K562 (cell line): ENCODE results near the gene PPT1. TPM values are rescaled to one million over a fixed set of nuclear protein-coding genes. Genes with fewer than 3 reads are reported as not detected.

ENCODE experiments used
- CBX5 ChIP-seq: IDR thresholded peaks from 2 replicates; pipeline ENCODE4 v1.6.1; 2014; ENCODE audit warnings: low read depth, borderline replicate concordance
- CHCHD3 ChIP-seq: fragments of 250-450 bp; sonication (Bioruptor Pico); IDR thresholded peaks from 2 replicates; pipeline ENCODE4 v2.1.2; 2022; ENCODE audit warnings: mild to moderate bottlenecking
- DACH1 ChIP-seq: fragments of 450-650 bp; IDR thresholded peaks from 2 replicates; pipeline ENCODE4 v1.6.1; 2018; ENCODE audit not compliant: partially characterized antibody
- FOSL1 ChIP-seq: fragments of 200-800 bp; sonication (Bioruptor generic); conservative IDR thresholded peaks from 2 replicates; pipeline ENCODE4 v1.6.1; 2016; ENCODE audit warnings: missing genetic modification characterization, missing compliant biosample characterization
- FOXA1 ChIP-seq: fragments of 450-650 bp; IDR thresholded peaks from 2 replicates; pipeline ENCODE4 v1.6.1; 2016; ENCODE audit warnings: mild to moderate bottlenecking, borderline replicate concordance
- HDAC3 ChIP-seq: fragments of 450-650 bp; IDR thresholded peaks from 2 replicates; pipeline ENCODE4 v1.6.1; 2018; ENCODE audit warnings: borderline replicate concordance, mild to moderate bottlenecking, moderate library complexity; ENCODE audit not compliant: partially characterized antibody
- MTA1 ChIP-seq: fragments of 450-650 bp; IDR thresholded peaks from 2 replicates; pipeline ENCODE4 v1.6.1; 2017; ENCODE audit warnings: borderline replicate concordance
- NFE2 ChIP-seq: IDR thresholded peaks from 2 replicates; pipeline ENCODE4 v1.6.1; 2014; ENCODE audit warnings: antibody characterized with exemption, low read depth
- NRF1 ChIP-seq, 2 experiments: fragments of 450-650 bp; IDR thresholded peaks in 1 of 2; conservative IDR thresholded peaks in 1 of 2; 2 replicates each; pipeline ENCODE4 v1.6.1; 2014; ENCODE audit warnings: mild to moderate bottlenecking in 2 of 2
- PYGO2 ChIP-seq: fragments of 450-650 bp; IDR thresholded peaks from 2 replicates; pipeline ENCODE4 v1.6.1; 2016; ENCODE audit warnings: mild to moderate bottlenecking, missing genetic modification characterization, moderate library complexity, missing compliant biosample characterization
- REST ChIP-seq, 2 experiments: fragments of 450-650 bp; formaldehyde crosslinking in 1 of 2; IDR thresholded peaks; 2 replicates each; pipeline versions ENCODE4 v1.4.0 to v1.6.1; 2014 to 2020; ENCODE audit warnings: mild to moderate bottlenecking in 2 of 2, borderline replicate concordance in 1 of 2, low read depth in 1 of 2
- STAT6 ChIP-seq: sonication (generic); formaldehyde crosslinking; IDR thresholded peaks from 2 replicates; pipeline ENCODE4 v1.8.1; 2023; ENCODE audit warnings: mild to moderate bottlenecking, missing genetic modification reagents
- TCF7 ChIP-seq: sonication (generic); IDR thresholded peaks from 2 replicates; pipeline ENCODE4 v1.6.1; 2016; ENCODE audit warnings: antibody characterized with exemption, borderline replicate concordance
- TFAM ChIP-seq: fragments of 250-450 bp; sonication (Bioruptor Pico); conservative IDR thresholded peaks from 2 replicates; pipeline ENCODE4 v1.5.0; 2021; ENCODE audit warnings: mild to moderate bottlenecking, moderate library complexity
- XRCC5 ChIP-seq: fragments of 200-400 bp; formaldehyde crosslinking; IDR thresholded peaks from 2 replicates; pipeline ENCODE4 v1.6.1; 2017; ENCODE audit warnings: low read depth, mild to moderate bottlenecking, low read length
- ZNF217 ChIP-seq: sonication (generic); formaldehyde crosslinking; IDR thresholded peaks from 2 replicates; pipeline ENCODE4 v1.8.0; 2022; ENCODE audit warnings: mild to moderate bottlenecking, missing genetic modification reagents
- ZNF282 ChIP-seq: sonication (generic); formaldehyde crosslinking; IDR thresholded peaks from 2 replicates; pipeline ENCODE4 v1.8.1; 2023; ENCODE audit warnings: missing genetic modification reagents
- ZNF780A ChIP-seq: fragments of 250-450 bp; sonication (Bioruptor Pico); IDR thresholded peaks from 2 replicates; pipeline ENCODE4 v1.5.0; 2021; ENCODE audit warnings: mild to moderate bottlenecking
- polyA plus RNA-seq, 8 experiments: library from polyadenylated mRNA; depleted of rRNA in 4 of 8; stranded (reverse) in 5 of 8; unstranded in 3 of 8; fragments of >200 nt; fragmentation: Nextera tagmentation in 2 of 8; fragmentation: Illumina TruSeq in 1 of 8; extraction: Ambion mirVana in 2 of 8; extraction: Trizol in 1 of 8; gene quantifications; 2 replicates each; pipeline versions ENCODE4 v1.2.1 to v1.2.3, GENCODE V29; 2011 to 2014; ENCODE audit warnings: inconsistent platforms in 1 of 8, missing spikeins in 1 of 8
- total RNA-seq, 7 experiments: library from RNA; depleted of rRNA in 6 of 7; stranded (reverse); fragments of >200 nt in 6 of 7; fragmentation: Illumina TruSeq in 2 of 7; extraction: Trizol in 2 of 7; gene quantifications; 2 replicates each; pipeline versions ENCODE4 v1.2.1 to v1.2.3, GENCODE V29; 2011 to 2021; ENCODE audit warnings: low replicate concordance in 1 of 7

PPT1 gene
- total and polyA plus RNA-seq, 9 of the 15 experiments (the other 6 are each of a cell fraction or from before 2014, with no cell fraction given) = 72.2 to 285 (median 143) TPM

- TF ChIP-seq REST (IDR thresholded peaks at IDR 0.05; ENCODE audit: borderline replicate concordance) (no peak), REST (CRISPR knock-in tag; IDR thresholded peaks at IDR 0.05; ENCODE audit: low read depth) (0 out of 2 replicates have a peak, but pooled peaks have one; percentile 10), DACH1 (no peak), STAT6 (CRISPR knock-in tag) (peak; percentile 46; the same call in 1 of the 2 replicates), ZNF217 (CRISPR knock-in tag) (no peak), ZNF780A (CRISPR knock-in tag) (0 out of 2 replicates have a peak, but pooled peaks have one; percentile 14), TFAM (CRISPR knock-in tag) (no peak), XRCC5 (peak; percentile 66), HDAC3 (no peak), PYGO2 (tag) (no peak), MTA1 (peak; percentile 33; the same call in 1 of the 2 replicates), FOSL1 (tag) (peak; percentile 71; the same call in 1 of the 2 replicates), CBX5 (no peak), ZNF282 (CRISPR knock-in tag) (no peak), NRF1 (conservative IDR thresholded peaks at IDR 0.05 in 1 of 2, IDR thresholded peaks at IDR 0.05 in 1 of 2) (peak; percentile 76 to 80), FOXA1 (no peak), TCF7 (no peak), NFE2 (no peak), CHCHD3 (CRISPR knock-in tag) (no peak)
Observed at GRCh38 chr1:40039757-40040510, 57.1 kb downstream of the PPT1 start (continued).
